ENCODE measurements around the gene TMEM9.

The TMEM9 gene

GRCh38 chr1:201154389-201155165, at the start of gene TMEM9:
Gene TMEM9, minus strand, starts transcription at chr1:201154474. Its CDS starts 551 bp downstream, at chr1:201153923.
- peak; percentile 99 for DNase-seq (ENCODE audit: low spot score)

GRCh38 chr1:201198598-201198997, 44.3 kb upstream of the TMEM9 start:
- DNase-seq (ENCODE audit: low spot score): no peak

- no peak for DNase-seq (ENCODE audit: low spot score)
Measured at GRCh38 chr1:201194046-201194445, 39.8 kb upstream of the TMEM9 start.

GRCh38 chr1:201192261-201192788, 38.1 kb upstream of the TMEM9 start:
- DNase-seq (ENCODE audit: low spot score): no peak

GRCh38 chr1:201191653-201192260, 37.5 kb upstream of the TMEM9 start:
- DNase-seq (ENCODE audit: low spot score): no peak

GRCh38 chr1:201190624-201191051, 36.4 kb upstream of the TMEM9 start, which contains the start of gene IGFN1:
Gene IGFN1, plus strand, starts transcription at chr1:201190824. Its CDS starts 2,470 bp downstream, at chr1:201193294.
- no peak for DNase-seq (ENCODE audit: low spot score)

GRCh38 chr1:201190005-201190404, 35.7 kb upstream of the TMEM9 start:
- DNase-seq (ENCODE audit: low spot score): no peak

GRCh38 chr1:201189085-201189484, 34.8 kb upstream of the TMEM9 start:
- DNase-seq (ENCODE audit: low spot score): no peak

- DNase-seq (ENCODE audit: low spot score): no peak
Measured at GRCh38 chr1:201186192-201186591, 31.9 kb upstream of the TMEM9 start.

GRCh38 chr1:201185527-201186128, 31.4 kb upstream of the TMEM9 start:
- DNase-seq (ENCODE audit: low spot score): no peak

- no peak for DNase-seq (ENCODE audit: low spot score)
Measured at GRCh38 chr1:201185123-201185453, 30.8 kb upstream of the TMEM9 start.

GRCh38 chr1:201184307-201185122, 30.2 kb upstream of the TMEM9 start:
- DNase-seq (ENCODE audit: low spot score): peak; percentile 84

- DNase-seq (ENCODE audit: low spot score): no peak
Measured at GRCh38 chr1:201183753-201184152, 29.5 kb upstream of the TMEM9 start.

- DNase-seq (ENCODE audit: low spot score): no peak
Measured at GRCh38 chr1:201183209-201183608, 28.9 kb upstream of the TMEM9 start.

- no peak for DNase-seq (ENCODE audit: low spot score)
Measured at GRCh38 chr1:201181726-201182125, 27.5 kb upstream of the TMEM9 start.

GRCh38 chr1:201181323-201181722, 27.0 kb upstream of the TMEM9 start:
- no peak for DNase-seq (ENCODE audit: low spot score)

- DNase-seq (ENCODE audit: low spot score): no peak
Measured at GRCh38 chr1:201180901-201181300, 26.6 kb upstream of the TMEM9 start.

GRCh38 chr1:201180141-201180540, 25.9 kb upstream of the TMEM9 start:
- no peak for DNase-seq (ENCODE audit: low spot score)

GRCh38 chr1:201178718-201179117, 24.4 kb upstream of the TMEM9 start:
- DNase-seq (ENCODE audit: low spot score): no peak

GRCh38 chr1:201176940-201177339, 22.7 kb upstream of the TMEM9 start:
- DNase-seq (ENCODE audit: low spot score): no peak

GRCh38 chr1:201175820-201176500, 21.7 kb upstream of the TMEM9 start:
- no peak for DNase-seq (ENCODE audit: low spot score)

- DNase-seq (ENCODE audit: low spot score): no peak
Measured at GRCh38 chr1:201173736-201174135, 19.5 kb upstream of the TMEM9 start.
